Spinal cord (tissue), 10 donors: ENCODE results near the gene CYP3A5. TPM values are rescaled to one million over a fixed set of nuclear protein-coding genes. Genes with fewer than 3 reads are reported as not detected.
"Not testable (repeated sequence)": the region's sequence is repeated elsewhere in the genome, so short reads cannot be mapped to it uniquely, and the experiment has no call there.

Source experiments
- DNase-seq, 6 donors: peaks; one replicate each; pipeline versions ENCODE4 v3.0.0 to v3.0.0-alpha.2; 2013 to 2015; ENCODE audit warnings: low spot score in 6 of 6, low read depth in 4 of 6
- H3K27ac ChIP-seq: one replicate; pipeline ENCODE4 v1.5.1; 2013; ENCODE audit warnings: low read depth, low read length, control low read depth
- H3K27me3 ChIP-seq: one replicate; pipeline ENCODE4 v1.6.1; 2013; ENCODE audit warnings: low read length; ENCODE audit not compliant: control insufficient read depth, insufficient read depth
- H3K36me3 ChIP-seq: one replicate; pipeline ENCODE4 v1.6.1; 2013; ENCODE audit warnings: low read length; ENCODE audit not compliant: control insufficient read depth, insufficient read depth
- H3K4me1 ChIP-seq: one replicate; pipeline ENCODE4 v1.6.1; 2013; ENCODE audit warnings: low read length; ENCODE audit not compliant: control insufficient read depth, insufficient read depth
- H3K4me3 ChIP-seq: one replicate; pipeline ENCODE4 v1.5.1; 2013; ENCODE audit warnings: low read depth, low read length, control low read depth
- H3K9me3 ChIP-seq: one replicate; pipeline ENCODE4 v1.6.1; 2013; ENCODE audit warnings: low read length; ENCODE audit not compliant: control insufficient read depth, insufficient read depth
- WGBS: methylation state at CpG from one replicate; pipeline ENCODE4 v1.1.5; 2013; ENCODE audit warnings: missing lambda C conversion rate; ENCODE audit not compliant: insufficient coverage; 5-methylcytosine and 5-hydroxymethylcytosine counted together
- polyA plus RNA-seq, 2 donors: library from polyadenylated mRNA; unstranded; fragments of 120-200 nt; gene quantifications; one replicate each; pipeline ENCODE4 v1.2.1, GENCODE V29; 2013; ENCODE audit not compliant: insufficient read length in 2 of 2
- total RNA-seq, 2 donors: library from RNA; depleted of rRNA in 1 of 2; stranded (reverse); fragments of 120-200 nt in 1 of 2; fragments of >200 nt in 1 of 2; gene quantifications; one replicate each; pipeline versions ENCODE4 v1.2.3 to v1.2.4, GENCODE V29; 2013 to 2014
- donor health status: healthy.

Gene CYP3A5
- total and polyA plus RNA-seq, 4 donors: 2.6 to 8.4 (median 4.9) TPM

- DNase-seq, H3K27me3 ChIP-seq, H3K9me3 ChIP-seq, H3K27ac ChIP-seq, H3K36me3 ChIP-seq, H3K4me3 ChIP-seq, H3K4me1 ChIP-seq: not testable (repeated sequence)
- no CpG with 5 or more reads among the region's 4 CpGs for WGBS
Observed at GRCh38 chr7:99690918-99691317, 11.1 kb upstream of the CYP3A5 start.

DNA sequence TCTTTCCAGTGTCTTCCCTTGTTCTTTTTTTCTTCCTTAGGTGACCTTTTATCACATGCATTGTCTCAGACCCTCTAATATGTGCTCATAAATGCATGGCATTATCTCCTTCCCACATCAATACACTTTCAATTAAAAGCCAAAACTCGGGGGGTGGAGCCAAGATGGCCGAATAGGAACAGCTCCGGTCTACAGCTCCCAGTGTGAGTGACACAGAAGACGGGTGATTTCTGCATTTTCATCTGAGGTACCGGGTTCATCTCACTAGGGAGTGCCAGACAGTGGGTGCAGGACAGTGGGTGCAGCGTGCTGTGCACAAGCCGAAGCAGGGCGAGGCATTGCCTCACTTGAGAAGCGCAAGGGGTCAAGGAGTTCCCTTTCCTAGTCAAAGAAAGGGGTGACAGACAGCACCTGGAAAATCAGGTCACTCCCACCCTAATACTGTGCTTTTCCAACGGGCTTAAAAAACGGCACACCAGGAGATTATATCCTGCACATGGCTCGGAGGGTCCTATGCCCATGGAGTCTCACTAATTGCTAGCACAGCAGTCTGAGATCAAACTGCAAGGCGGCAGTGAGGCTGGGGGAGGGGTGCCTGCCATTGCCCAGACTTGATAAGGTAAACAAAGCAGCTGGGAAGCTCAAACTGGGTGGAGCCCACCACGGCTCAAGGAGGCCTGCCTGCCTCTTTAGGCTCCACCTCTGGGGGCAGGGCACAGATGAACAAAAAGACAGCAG is 6.2 kb upstream of the CYP3A5 start:
- H3K27me3 ChIP-seq, DNase-seq, H3K4me3 ChIP-seq, H3K4me1 ChIP-seq, H3K36me3 ChIP-seq, H3K9me3 ChIP-seq, H3K27ac ChIP-seq: not testable (repeated sequence)
- WGBS: 90% methylated on average over 13 of the region's 14 CpGs

DNA sequence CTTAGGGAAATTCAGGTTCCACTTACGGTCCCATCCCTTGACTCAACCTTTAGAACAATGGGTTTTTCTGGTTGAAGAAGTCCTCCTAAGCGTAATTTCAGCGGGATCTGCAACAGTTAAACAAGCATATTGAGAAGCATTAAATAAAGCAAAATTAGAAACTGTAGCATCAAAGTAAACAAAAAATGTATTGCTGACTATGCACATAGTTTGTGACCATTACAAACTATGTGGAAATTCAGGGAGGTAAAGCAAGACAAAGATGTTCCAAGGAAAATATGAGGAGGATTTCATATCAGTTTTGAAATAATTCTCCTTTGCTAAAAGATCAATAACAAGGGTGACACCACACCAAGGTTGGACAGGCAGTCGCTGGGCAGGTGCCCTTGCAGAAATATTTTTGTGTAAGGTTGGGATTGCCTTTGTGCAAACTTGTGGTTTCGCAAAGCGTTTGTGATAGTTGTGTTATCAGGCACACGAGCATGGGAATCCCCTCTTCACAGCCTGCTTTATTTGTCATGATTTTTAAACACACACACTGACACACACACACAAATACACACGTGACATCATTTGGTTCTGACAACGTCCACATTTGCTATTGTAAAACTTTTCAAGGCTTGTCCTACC is 5.4 kb upstream of the CYP3A5 start:
- H3K4me3 ChIP-seq: no peak overlapping the region
- no peaks in the 10 kb centered on the region for H3K36me3 ChIP-seq
- no peaks in the 10 kb centered on the region for H3K27me3 ChIP-seq
- WGBS: 83% methylated on average over 3 of the region's 9 CpGs
- DNase-seq: no peak
- no peak overlapping the region for H3K27ac ChIP-seq
- no peaks in the 10 kb centered on the region for H3K4me1 ChIP-seq
- H3K9me3 ChIP-seq: no peaks in the 10 kb centered on the region

DNA sequence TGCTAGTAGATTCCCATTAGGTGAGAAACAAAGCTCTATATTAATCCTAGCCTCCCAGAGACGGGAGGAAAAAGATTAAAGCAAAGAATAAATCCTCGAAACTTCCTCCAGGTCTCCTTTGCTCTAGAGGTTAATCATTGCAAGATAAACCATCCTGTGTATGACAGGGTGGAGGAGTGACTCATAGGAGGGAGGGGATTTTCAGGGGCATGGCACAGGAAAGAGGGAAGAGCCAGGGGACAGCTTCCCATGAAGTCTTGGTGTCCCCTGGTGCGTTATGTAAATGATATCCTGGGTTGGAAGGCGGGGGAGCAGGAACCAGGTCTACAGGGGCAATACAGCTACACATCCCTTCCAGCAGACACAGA is 780 bp downstream of the CYP3A5 start:
- no peak overlapping the region for H3K4me3 ChIP-seq
- WGBS: 50% methylated on average over 1 of the region's 4 CpGs
- H3K27ac ChIP-seq: no peak overlapping the region
- DNase-seq: no peak
- no peaks in the 10 kb centered on the region for H3K36me3 ChIP-seq
- H3K27me3 ChIP-seq: no peaks in the 10 kb centered on the region
- no peaks in the 10 kb centered on the region for H3K9me3 ChIP-seq
- H3K4me1 ChIP-seq: no peaks in the 10 kb centered on the region

GRCh38 chr7:99677648-99678045 is 2.1 kb downstream of the CYP3A5 start:
- Histone ChIP-seq H3K9me3 (no peaks in the 10 kb centered on the region), H3K4me3 (no peak overlapping the region), H3K27ac (no peak overlapping the region), H3K36me3 (no peaks in the 10 kb centered on the region), H3K27me3 (no peaks in the 10 kb centered on the region), H3K4me1 (no peaks in the 10 kb centered on the region)
- WGBS: 94% methylated on average over 2 of the region's 2 CpGs
- DNase-seq: no peak

- 95% methylated on average over 2 of the region's 4 CpGs for WGBS
- no peaks in the 10 kb centered on the region for H3K36me3 ChIP-seq
- no peaks in the 10 kb centered on the region for H3K4me1 ChIP-seq
- H3K4me3 ChIP-seq: no peak overlapping the region
- H3K27me3 ChIP-seq: no peaks in the 10 kb centered on the region
- no peaks in the 10 kb centered on the region for H3K9me3 ChIP-seq
- no peak overlapping the region for H3K27ac ChIP-seq
- DNase-seq: no peak
Observed at GRCh38 chr7:99677013-99677647, 2.7 kb downstream of the CYP3A5 start.

- no peak for DNase-seq
- WGBS: 76% methylated on average over 2 of the region's 2 CpGs
Observed at GRCh38 chr7:99674995-99675742, 4.6 kb downstream of the CYP3A5 start.

GRCh38 chr7:99672573-99672972 is 7.2 kb downstream of the CYP3A5 start:
- 95% methylated on average over 6 of the region's 7 CpGs for WGBS
- no peaks in the 10 kb centered on the region for H3K36me3 ChIP-seq
- H3K9me3 ChIP-seq: no peaks in the 10 kb centered on the region

More at GRCh38 chr7:99674995-99675742, 4.6 kb downstream of the CYP3A5 start:
- Histone ChIP-seq H3K4me3 (no peak overlapping the region), H3K27ac (no peak overlapping the region), H3K4me1 (no peaks in the 10 kb centered on the region), H3K9me3 (no peaks in the 10 kb centered on the region), H3K36me3 (no peaks in the 10 kb centered on the region), H3K27me3 (no peaks in the 10 kb centered on the region)

GRCh38 chr7:99669782-99670181 is 10.0 kb downstream of the CYP3A5 start:
- Histone ChIP-seq H3K4me3 (no peak overlapping the region), H3K27ac (no peak overlapping the region), H3K27me3 (no peaks in the 10 kb centered on the region), H3K36me3 (no peaks in the 10 kb centered on the region), H3K9me3 (no peaks in the 10 kb centered on the region), H3K4me1 (no peaks in the 10 kb centered on the region)
- WGBS: 95% methylated on average over 2 of the region's 3 CpGs
- no peak for DNase-seq

More at GRCh38 chr7:99672573-99672972, 7.2 kb downstream of the CYP3A5 start:
- no peak overlapping the region for H3K4me3 ChIP-seq
- H3K27me3 ChIP-seq: no peaks in the 10 kb centered on the region
- no peaks in the 10 kb centered on the region for H3K4me1 ChIP-seq
- no peak overlapping the region for H3K27ac ChIP-seq
- DNase-seq: no peak
